ENCODE results near the gene PEX14.

The PEX14 gene

GRCh38 chr1:10599194-10599861 is 124.6 kb downstream of the PEX14 start:
- DNase-seq = no peak

DNA sequence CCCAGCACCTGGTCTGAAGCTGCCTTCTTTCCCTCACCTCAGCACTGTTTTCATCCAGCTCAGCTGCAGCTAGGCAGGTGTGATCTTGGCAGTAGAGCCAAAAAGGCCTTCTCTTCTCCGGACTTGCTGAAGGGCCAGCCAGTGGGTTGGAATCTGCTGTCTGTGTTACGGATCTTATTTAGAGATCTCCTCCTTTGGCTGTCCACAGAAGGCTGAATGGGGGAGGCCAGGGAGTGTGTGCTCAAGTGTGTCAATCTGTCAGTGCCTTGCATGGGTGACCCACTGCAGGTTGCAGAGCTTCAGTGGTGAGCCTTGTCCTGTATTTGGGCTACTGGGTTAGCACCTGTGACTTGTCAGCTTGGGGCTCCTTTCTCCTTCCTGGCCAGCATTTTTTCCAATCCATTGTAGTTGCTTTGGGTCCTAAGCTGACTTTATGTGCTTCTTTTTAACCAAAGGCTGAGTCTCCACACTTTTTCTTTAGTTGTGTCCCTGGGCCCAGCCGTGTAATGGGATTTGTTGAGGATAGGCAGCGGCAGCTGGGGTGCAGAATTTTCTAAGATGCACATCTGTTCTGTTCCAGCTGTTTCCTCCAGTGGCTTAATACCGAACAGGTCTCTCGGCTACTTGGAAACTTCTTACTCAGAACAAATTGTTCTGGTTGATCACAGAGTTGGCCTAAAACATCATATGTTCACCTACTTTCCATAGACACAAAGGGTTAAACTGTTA is 126.8 kb downstream of the PEX14 start:
- DNase-seq = no peak

GRCh38 chr1:10602936-10603335 is 128.2 kb downstream of the PEX14 start:
- DNase-seq = no peak

DNA sequence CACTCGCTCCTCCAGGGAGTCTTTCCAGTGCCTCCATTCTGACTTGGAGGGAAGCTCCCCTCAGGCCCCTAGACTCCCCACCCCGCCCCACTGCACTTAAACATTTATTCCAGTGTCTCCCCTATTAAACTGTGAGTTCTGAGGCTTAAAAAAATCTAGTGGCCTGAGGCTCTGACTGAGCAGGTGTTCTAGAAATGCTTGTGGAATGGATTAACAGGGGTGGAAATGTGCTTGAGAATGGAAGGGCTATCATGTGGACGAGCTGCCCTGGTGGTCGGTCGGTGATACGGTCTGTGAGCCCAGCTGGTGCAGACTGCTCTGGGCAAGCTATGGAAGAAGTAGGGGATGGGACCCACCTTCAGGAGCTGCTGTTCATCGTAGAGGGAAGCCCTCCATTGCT is 130.2 kb downstream of the PEX14 start:
- DNase-seq = no peak

DNA sequence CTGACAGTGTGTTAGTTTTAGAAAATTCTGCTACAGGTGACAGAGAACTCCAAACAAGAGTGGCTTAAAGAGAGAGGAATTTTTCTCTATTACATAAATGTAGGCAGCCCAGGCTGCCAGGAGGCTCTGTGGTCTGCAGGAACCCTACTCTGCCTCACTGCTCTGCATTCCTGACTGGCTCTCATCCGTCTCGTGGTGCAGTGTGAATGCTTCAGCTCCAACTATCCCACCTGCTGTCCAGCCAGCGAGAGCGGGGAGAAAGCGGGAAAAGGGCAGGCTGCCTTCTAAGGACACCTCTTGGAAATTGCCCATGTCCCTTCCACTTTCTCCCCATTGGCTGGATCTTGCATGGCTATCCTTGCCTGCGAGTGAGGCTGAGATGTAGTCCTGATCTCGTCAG is 131.3 kb downstream of the PEX14 start:
- no peak for DNase-seq

DNA sequence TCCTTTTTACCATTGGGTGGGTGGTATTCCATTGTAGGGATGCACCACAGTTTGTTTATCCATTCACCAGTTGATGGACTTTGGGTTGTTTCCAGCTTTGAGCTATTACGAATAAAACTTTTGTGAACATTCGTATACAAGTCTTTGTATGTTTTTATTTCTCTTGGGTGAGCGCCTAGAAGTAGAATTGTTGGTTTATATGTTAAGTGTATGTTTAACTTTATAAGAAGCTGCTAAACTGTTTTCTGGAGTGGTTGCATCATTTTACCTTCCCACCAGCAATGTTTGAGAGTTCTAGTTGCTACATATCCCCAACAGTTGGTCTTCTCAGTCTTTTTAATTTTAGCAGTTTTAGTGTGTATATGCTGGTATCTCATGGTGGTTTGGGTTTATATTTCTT is 132.5 kb downstream of the PEX14 start:
- no peak for DNase-seq

DNA sequence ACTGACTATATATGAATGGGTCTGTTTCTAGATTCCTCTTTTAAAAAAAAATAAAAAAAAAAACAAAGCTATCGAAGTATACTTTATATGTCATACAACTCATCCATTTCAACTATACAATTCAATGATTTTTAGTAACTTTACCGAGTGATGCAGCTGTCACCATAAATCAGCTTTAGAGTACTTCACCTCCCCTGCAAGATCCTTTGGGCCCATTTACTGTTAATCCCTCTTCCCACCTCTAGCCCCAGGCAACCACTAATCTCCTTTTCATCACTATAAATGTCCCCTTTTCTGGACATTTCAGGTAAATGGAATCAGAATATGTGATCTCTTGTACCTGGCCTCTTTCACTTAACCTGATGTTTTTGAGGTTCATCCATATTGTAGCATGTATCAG is 133.9 kb downstream of the PEX14 start:
- no peak for DNase-seq

GRCh38 chr1:10610901-10611600 is 136.3 kb downstream of the PEX14 start:
- DNase-seq = no peak

- no peak for DNase-seq
Measured at GRCh38 chr1:10612436-10613160, 137.8 kb downstream of the PEX14 start.

DNA sequence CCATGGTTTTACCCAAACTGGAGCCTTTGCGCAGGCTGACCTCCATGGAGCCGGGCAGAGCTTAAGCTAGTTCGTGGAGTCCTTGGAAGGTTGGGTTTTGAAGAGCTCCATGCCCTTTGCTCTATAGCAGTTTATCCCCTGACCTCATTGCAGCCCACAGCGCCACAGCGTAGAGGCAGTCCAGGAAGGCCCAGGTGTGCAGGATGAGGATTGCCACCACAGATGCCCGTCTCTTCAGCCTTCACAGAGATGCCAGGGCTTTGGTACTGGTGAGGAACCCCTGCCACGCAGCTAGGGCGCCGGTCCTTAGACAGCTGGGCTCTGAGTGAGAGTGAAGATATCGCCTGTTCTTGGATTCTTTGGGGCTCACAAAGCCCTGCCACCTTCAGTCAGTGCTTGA is 138.6 kb downstream of the PEX14 start:
- no peak for DNase-seq

DNA sequence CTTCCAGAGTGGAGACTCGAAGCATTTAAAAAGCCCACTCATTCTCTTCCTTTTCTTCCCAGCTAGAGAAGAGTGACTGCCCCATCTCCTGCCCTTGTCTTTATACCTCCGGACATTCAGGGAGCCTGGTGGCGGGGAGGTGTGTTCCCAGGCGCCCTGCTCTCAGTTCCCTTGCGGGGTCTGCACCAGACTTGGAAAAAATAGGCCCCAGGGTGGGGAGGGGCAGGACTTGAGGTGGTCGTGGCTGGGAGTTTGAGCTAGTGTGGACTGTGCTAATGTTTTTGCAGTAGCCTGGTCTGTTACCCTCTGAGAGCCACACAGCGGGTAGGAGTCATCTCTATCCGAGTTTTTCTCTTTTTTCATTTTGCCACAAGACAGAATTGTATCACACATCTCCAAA is 139.1 kb downstream of the PEX14 start:
- DNase-seq = no peak

DNA sequence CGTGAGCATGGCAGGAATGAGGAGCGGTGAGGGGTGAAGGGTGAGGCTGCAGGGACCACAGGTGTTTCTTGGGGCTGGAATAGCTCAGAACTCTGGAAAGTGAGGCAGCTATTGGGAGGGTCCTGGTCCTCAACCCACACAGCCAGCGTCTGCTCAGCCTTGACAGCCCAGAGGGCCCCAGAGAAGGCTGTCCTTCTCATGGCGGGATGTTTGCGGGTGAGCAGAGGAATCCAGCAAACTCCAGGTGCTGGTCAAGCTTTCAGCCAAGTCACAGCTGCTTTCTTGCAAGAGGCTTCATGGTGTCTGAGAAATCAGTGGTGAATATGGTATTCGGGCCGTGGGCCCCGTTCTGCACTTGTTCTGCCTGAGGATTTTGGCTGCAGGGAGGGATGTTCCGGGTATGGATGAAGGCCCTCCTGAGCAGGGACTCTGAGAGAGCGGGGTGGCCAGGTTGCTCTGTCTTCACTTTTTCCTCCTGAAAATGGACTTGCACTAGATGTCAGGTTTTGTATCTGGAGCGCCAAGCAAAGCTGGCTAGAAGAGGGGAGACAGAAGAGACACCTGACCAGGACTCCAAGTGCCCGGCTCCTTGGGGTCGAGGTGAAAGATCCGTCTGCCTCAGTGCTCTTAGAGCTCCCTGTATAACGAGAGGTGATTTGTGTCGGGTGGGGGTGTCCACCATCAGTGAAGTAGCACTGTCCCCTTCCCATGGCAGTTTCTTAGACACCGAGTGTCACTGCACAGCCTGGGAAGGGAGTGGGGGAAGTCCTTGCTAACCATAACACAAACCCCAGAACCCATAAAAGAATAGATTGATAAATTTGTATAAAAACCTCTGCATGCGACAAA is 139.9 kb downstream of the PEX14 start:
- DNase-seq = no peak

DNA sequence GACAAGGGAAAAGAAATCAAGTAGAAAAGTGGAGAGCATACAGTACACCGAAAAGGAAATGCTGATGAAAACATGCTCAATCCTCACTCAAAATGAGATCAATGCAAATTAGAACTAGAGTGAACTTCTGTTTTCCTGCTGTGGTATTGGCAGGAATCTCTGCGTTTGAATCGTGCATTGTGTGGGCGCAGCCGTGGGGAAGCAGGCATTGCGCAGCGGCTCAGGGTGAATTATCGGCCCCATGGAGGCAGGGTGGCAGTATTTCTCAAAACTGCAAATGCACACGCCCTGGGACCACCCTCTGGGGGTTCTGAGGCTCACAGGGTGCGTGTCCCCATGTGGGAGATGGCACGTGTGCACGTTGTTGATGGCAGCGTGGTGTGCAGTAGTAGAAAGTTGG is 140.6 kb downstream of the PEX14 start:
- DNase-seq = no peak

- no peak for DNase-seq
Measured at GRCh38 chr1:10615932-10616671, 141.4 kb downstream of the PEX14 start.

GRCh38 chr1:10616696-10617095 is 141.9 kb downstream of the PEX14 start:
- no peak for DNase-seq

GRCh38 chr1:10617318-10617717 is 142.6 kb downstream of the PEX14 start:
- DNase-seq = no peak

GRCh38 chr1:10617931-10618885 is 143.5 kb downstream of the PEX14 start:
- no peak for DNase-seq

GRCh38 chr1:10620776-10621175 is 146.0 kb downstream of the PEX14 start:
- no peak for DNase-seq

DNA sequence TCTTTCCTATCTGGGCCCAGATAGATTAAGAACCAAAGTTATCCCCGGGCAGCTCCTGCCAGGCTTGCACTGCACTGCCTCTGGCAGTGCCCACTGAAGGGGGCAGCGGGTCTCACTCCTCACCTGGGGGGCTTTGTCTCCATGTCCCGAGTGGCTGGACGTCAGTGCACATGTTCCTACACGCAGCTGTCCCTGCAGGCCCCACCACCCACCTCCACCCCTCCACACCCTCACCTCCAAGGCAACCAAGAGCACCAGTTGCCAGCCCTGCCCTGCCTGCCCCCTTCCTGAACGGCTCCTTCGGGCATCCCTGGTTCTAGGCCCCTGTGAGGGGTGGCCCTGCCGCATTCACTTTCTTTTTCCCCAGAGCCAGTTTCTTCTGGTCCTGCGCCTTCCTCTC is 147.2 kb downstream of the PEX14 start:
- no peak for DNase-seq

DNA sequence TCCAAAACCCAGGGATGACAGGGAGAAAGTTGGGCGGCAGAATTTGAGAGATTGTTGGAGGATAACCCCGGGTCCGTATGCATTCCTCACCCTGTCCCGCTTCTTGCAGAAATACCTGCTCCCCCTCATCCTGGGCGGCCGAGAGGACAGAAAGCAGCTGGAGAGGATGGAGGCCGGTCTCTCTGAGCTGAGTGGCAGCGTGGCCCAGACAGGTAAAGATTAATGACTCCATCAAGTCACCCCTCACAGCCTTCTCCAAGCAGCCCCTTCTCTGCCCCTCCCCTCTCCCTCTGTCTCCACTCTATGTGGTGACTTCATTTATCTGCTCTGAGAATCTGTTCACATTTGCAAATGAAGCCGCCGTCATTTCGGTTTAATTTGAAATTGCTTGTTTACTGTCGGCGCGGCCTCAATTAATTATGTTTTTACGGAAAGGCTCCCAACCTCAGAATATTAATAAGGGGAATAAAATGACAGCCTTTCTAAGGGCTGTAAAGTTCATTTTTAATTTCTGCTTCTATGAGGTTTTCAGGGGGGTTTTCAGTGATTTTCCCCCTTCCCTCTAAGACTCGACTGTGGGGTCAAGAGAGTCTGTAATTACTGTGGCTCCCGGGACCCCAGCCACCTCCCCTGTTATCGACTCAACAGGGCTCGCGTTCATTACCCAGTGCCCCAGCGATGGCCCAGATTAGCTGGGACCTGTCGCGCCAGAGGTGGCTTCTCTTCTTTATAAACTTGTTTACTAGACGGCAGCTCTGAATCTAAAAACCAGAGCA is 148.3 kb downstream of the PEX14 start:
- no peak for DNase-seq

Measured in activated naive CD4-positive, alpha-beta T cell (primary cell).